Activated B cell treated with CpG ODN at 0.5 μM for 24 hours (primary cell): ENCODE measurements around the gene ZNF548. TPM values are rescaled to one million over a fixed set of nuclear protein-coding genes. Genes with fewer than 3 reads are reported as not detected.

Experiments used
- ATAC-seq: fragments of 200-7000 bp; cut with Tn5 transposase; one replicate; pipeline ENCODE4 v1.10.0; 2021; ENCODE audit warnings: low read depth, mild to moderate bottlenecking, moderate library complexity
- CTCF ChIA-PET: fragments of 350-600 bp; sonication (Branson Sonifier 250); formaldehyde crosslinking; loops from one replicate; lab custom pipeline; 2021; ENCODE audit warnings: antibody characterized with exemption; lab: Charles Lee
- POLR2A ChIA-PET: fragments of 350-600 bp; sonication (Branson Sonifier 250); formaldehyde crosslinking; loops from one replicate; lab custom pipeline; 2021; ENCODE audit warnings: antibody characterized with exemption; lab: Charles Lee
- DNase-seq: peaks from one replicate; pipeline ENCODE4 v3.0.0; 2022
- H3K27ac Mint-ChIP-seq: one replicate; pipeline ENCODE4 v1.8.0; 2020; ENCODE audit warnings: mixed read lengths
- H3K27me3 Mint-ChIP-seq: one replicate; pipeline ENCODE4 v1.8.0; 2021; ENCODE audit warnings: mixed read lengths
- H3K36me3 Mint-ChIP-seq: one replicate; pipeline ENCODE4 v1.8.0; 2021; ENCODE audit warnings: low read depth, mixed read lengths
- H3K4me1 Mint-ChIP-seq: one replicate; pipeline ENCODE4 v1.8.0; 2021; ENCODE audit warnings: mixed read lengths
- H3K4me3 Mint-ChIP-seq: one replicate; pipeline ENCODE4 v1.8.0; 2020; ENCODE audit warnings: mild to moderate bottlenecking, mixed read lengths
- H3K9me3 Mint-ChIP-seq: one replicate; pipeline ENCODE4 v1.8.0; 2020; ENCODE audit warnings: mixed read lengths
- intact Hi-C: fragments of 100-400 bp; cut with micrococcal nuclease; formaldehyde crosslinking; loops from one replicate; pipeline ENCODE4 v1.15.1; 2024
- total RNA-seq: library from RNA; stranded (reverse); gene quantifications from 2 replicates; pipeline ENCODE4 v1.2.3, GENCODE V29; 2022
- TF ChIP-seq, protein P1 (sequence below): fragments of 200-600 bp; IDR thresholded peaks from one replicate; pipeline ENCODE4 v1.8.0; 2022; ENCODE audit warnings: antibody characterized with exemption, mild to moderate bottlenecking

The ZNF548 gene
- total RNA-seq: 38.7 and 39.7 TPM in 2 replicates

DNA sequence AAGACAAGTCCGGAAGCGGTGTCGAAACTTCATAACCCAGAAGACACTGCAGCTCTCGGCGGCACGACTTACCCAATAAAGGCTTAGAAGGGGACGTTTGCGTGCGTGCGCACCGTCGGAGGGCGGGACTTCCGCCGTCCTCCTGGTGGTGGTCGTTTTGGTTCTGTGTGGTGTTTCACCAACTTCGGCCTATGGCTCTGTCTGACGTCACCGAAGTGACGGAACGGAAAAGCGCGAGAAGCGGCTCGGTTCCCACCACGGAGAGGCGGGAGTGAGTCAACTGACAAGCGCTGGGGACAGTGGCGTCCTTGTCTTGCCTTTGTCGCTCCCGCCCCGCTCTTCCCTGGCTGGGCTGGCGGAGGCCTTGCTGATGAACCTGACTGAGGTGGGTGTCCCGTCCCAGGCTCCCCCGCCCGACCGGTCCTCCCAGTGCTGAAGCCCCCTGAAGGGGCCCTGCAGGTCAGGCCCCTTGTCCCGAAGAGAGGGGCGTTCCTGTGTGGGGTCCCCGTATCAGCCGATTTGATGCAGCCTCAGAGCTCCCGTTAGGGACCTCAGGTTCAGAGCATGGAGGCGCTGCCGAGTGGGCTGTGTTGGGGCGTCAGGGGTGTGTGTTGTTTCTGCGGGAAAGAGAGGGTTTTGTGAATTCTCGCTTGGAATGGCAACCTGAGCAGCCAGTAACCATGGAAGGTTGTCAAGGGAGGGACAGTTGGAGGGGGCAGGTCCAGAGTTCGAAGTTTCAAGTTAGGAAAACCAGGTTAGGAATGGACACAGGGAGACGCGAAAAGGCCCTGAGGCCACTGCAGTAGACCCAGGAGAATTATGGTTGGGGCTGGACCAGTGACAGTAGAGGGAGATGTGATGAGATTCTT lies at the start of gene ZNF548:
TSS of gene ZNF548 (plus strand) at position 125 of the 869 bp plus-strand sequence. CDS start at position 371, 246 bp downstream.
- Mint-ChIP-seq H3K36me3 (peaks cover 38% of the 10 kb centered on the region), H3K27me3 (no peaks in the 10 kb centered on the region), H3K4me3 (peak within 1 kb of the TSS; percentile 94), H3K9me3 (peaks cover 3% of the 10 kb centered on the region), H3K27ac (peak within 1 kb of the TSS; percentile 91), H3K4me1 (peaks cover 34% of the 10 kb centered on the region)
- peak; percentile 96 for DNase-seq
- POLR2A ChIA-PET: interaction anchor here (0.6 to 2.4 kb wide), 15 partner anchors 20 to 1073 kb away, joined by 3 to 22 read pairs (median 5); partner anchors contain the start of genes TRAPPC2B, ZNF154, ZNF274 and ZNF304
- TF ChIP-seq, protein P1, sequence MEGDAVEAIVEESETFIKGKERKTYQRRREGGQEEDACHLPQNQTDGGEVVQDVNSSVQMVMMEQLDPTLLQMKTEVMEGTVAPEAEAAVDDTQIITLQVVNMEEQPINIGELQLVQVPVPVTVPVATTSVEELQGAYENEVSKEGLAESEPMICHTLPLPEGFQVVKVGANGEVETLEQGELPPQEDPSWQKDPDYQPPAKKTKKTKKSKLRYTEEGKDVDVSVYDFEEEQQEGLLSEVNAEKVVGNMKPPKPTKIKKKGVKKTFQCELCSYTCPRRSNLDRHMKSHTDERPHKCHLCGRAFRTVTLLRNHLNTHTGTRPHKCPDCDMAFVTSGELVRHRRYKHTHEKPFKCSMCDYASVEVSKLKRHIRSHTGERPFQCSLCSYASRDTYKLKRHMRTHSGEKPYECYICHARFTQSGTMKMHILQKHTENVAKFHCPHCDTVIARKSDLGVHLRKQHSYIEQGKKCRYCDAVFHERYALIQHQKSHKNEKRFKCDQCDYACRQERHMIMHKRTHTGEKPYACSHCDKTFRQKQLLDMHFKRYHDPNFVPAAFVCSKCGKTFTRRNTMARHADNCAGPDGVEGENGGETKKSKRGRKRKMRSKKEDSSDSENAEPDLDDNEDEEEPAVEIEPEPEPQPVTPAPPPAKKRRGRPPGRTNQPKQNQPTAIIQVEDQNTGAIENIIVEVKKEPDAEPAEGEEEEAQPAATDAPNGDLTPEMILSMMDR: no peak
- intact Hi-C loops: loop anchor here (1.0 to 5.0 kb wide), 12 partner anchors 21 to 997 kb away; partner anchors contain the start of genes ERVK3-1, TRAPPC2B, ZNF17 and ZNF264
- CTCF ChIA-PET: interaction anchor here (1.0 kb wide), 1 partner anchor 16 kb away, joined by 3 read pairs; no protein-coding TSS in a partner anchor
- peak; percentile 98 for ATAC-seq

DNA sequence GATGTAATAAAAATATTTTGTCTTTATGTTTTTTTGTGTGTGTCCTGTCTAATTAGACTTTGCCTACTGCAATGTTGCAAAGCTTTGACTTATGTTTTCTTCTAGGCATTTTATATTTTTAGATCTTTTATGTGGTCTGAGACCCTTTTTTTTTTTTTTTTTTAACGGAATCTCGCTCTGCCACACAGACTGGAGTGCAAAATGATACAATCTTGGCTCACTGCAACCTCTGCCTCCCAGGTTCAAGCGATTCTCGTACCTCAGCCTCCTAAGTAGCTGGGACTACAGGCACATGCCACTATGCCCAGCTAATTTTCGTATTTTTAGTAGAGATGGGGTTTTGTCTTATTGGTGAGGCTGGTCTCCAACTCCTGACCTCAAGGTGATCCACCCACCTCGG lies 47.1 kb upstream of the ZNF548 start:
- DNase-seq: no peak
- no peak for ATAC-seq
- TF ChIP-seq, protein P1: no peak
- Mint-ChIP-seq H3K4me1 (no peaks in the 10 kb centered on the region), H3K36me3 (no peaks in the 10 kb centered on the region), H3K27ac (no peak overlapping the region), H3K4me3 (no peak overlapping the region), H3K27me3 (peaks cover 3% of the 10 kb centered on the region), H3K9me3 (peaks cover 2% of the 10 kb centered on the region)
- CTCF ChIA-PET: no interaction called here
- intact Hi-C loops: no loop called here
- POLR2A ChIA-PET: interaction anchor here (0.6 kb wide), 1 partner anchor 660 kb away, joined by 4 read pairs; no protein-coding TSS in a partner anchor

- peaks cover 4% of the 10 kb centered on the region for H3K9me3 Mint-ChIP-seq
- no peak overlapping the region for H3K4me3 Mint-ChIP-seq
- no peak overlapping the region for H3K27ac Mint-ChIP-seq
- POLR2A ChIA-PET: interaction anchor here (0.6 to 0.7 kb wide), 2 partner anchors 50 to 873 kb away, joined by 3 to 9 read pairs; no protein-coding TSS in a partner anchor
- peaks cover 29% of the 10 kb centered on the region for H3K4me1 Mint-ChIP-seq
- CTCF ChIA-PET: no interaction called here
- DNase-seq (no peak), ATAC-seq (no peak)
- peaks cover 3% of the 10 kb centered on the region for H3K27me3 Mint-ChIP-seq
- TF ChIP-seq, protein P1: no peak
- peaks cover 21% of the 10 kb centered on the region for H3K36me3 Mint-ChIP-seq
- intact Hi-C loops: no loop called here
Observed at GRCh38 chr19:57348136-57348535, 41.5 kb upstream of the ZNF548 start.

DNA sequence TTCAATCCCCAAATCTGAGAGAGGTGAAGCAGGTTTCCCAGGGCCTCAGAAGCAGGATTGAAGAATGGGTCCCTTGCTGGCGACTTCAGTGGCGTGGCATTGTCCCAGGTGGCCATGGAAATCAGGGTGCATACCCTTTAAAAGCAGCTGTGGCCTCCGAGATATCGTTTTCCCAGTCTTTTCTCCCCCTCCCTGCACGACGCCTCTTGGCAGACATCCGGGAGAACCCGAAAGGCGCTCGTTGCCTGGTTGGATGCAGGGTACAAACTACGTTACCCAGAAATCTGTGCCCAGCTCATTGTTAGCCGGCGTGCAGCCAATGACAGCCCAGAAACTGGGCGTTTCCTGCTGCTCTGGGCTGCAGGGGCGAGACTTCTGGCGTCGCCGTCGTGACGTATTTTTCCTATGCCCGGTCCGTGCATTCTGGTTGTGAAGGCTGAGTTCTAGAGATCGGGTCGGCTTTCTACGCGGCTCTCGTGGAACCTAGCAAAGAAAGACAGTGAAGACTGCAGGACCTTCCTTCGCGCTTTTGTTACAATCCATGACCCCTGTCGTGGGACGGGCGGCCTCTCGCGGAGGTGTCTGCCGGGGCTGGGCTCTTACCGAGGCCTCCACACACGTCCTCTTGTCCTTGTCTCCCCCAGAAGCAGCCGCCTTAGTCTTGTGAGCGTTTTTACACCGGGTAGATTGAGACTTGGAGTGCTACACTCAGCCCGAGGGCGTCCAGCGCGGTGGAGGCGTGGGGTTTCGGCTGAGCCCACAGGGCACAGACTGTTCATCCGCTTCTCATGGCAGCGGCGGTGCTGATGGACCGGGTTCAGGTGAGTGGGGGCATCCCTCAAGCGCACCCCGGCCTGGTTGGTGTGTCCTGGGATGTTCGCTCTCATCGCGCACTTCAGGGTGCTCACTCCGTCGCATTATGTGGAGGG lies 38.5 kb upstream of the ZNF548 start, which contains the start of gene ZNF304:
TSS of gene ZNF304 (plus strand) at position 395 of the 929 bp plus-strand sequence. CDS start at position 789, 394 bp downstream.
- POLR2A ChIA-PET: interaction anchor here (0.5 to 1.8 kb wide), 9 partner anchors 12 to 586 kb away, joined by 3 to 17 read pairs (median 5); partner anchors contain the start of genes TRAPPC2B, ZNF264, ZNF543 and ZNF547
- DNase-seq (peak; percentile 66), ATAC-seq (peak; percentile 100)
- intact Hi-C loops: loop anchor here (1.0 to 5.0 kb wide), 5 partner anchors 12 to 111 kb away; partner anchors contain the start of genes TRAPPC2B, ZNF460, ZNF543 and ZNF547
- H3K36me3 Mint-ChIP-seq: peaks cover 51% of the 10 kb centered on the region
- H3K27me3 Mint-ChIP-seq: peaks cover 3% of the 10 kb centered on the region
- peaks cover 12% of the 10 kb centered on the region for H3K9me3 Mint-ChIP-seq
- H3K27ac Mint-ChIP-seq: peak within 1 kb of the TSS; percentile 78
- peak within 1 kb of the TSS; percentile 94 for H3K4me3 Mint-ChIP-seq
- peaks cover 33% of the 10 kb centered on the region for H3K4me1 Mint-ChIP-seq
- CTCF ChIA-PET: no interaction called here
- TF ChIP-seq, protein P1: no peak
